SU-DHL-6 (cell line): ENCODE results near the gene RPH3AL.

Experiments used
- H2AFZ ChIP-seq: fragments of 200-600 bp; sonication (generic); 2 replicates; pipeline ENCODE4 v1.6.1; 2014; ENCODE audit warnings: low read depth, mild to moderate bottlenecking, moderate library complexity, mixed read lengths, antibody characterized with exemption, low read length; ENCODE audit not compliant: severe bottlenecking
- H3F3A ChIP-seq: fragments of 200-600 bp; shearing (Covaris generic); 2 replicates; pipeline ENCODE4 v1.6.0; 2016; ENCODE audit warnings: antibody characterized with exemption, mild to moderate bottlenecking; ENCODE audit not compliant: insufficient read depth
- H3K27ac ChIP-seq: fragments of 200-600 bp; sonication (generic); 2 replicates; pipeline ENCODE4 v1.5.1; 2016; ENCODE audit warnings: low read depth, mild to moderate bottlenecking, low read length, moderate library complexity, mixed read lengths
- H3K27me3 ChIP-seq: fragments of 200-600 bp; sonication (generic), shearing (Covaris generic); 2 replicates; pipeline ENCODE4 v1.6.0; 2014; ENCODE audit warnings: mild to moderate bottlenecking, low read length
- H3K36me3 ChIP-seq: fragments of 200-600 bp; sonication (generic); 2 replicates; pipeline ENCODE4 v1.6.1; 2014; ENCODE audit warnings: mild to moderate bottlenecking, low read length, mixed read lengths
- H3K4me2 ChIP-seq: fragments of 300-600, 200-600 bp; shearing (Covaris generic), sonication (generic); 2 replicates; pipeline ENCODE4 v1.6.0; 2014; ENCODE audit warnings: low read length, low read depth, mild to moderate bottlenecking; ENCODE audit not compliant: poor library complexity, severe bottlenecking
- H3K4me3 ChIP-seq: fragments of 200-600 bp; sonication (generic); 2 replicates; pipeline ENCODE4 v1.5.1; 2014; ENCODE audit warnings: antibody characterized with exemption, low read length, mild to moderate bottlenecking, mixed read lengths; ENCODE audit not compliant: insufficient read depth, poor library complexity, severe bottlenecking
- H3K79me2 ChIP-seq: fragments of 200-600 bp; sonication (generic); 2 replicates; pipeline ENCODE4 v1.6.1; 2014; ENCODE audit warnings: mild to moderate bottlenecking, low read length, moderate library complexity; ENCODE audit not compliant: insufficient read depth
- H3K9ac ChIP-seq: fragments of 200-600 bp; sonication (generic); 2 replicates; pipeline ENCODE4 v1.7.0; 2014; ENCODE audit warnings: mild to moderate bottlenecking, low read length
- H3K9me2 ChIP-seq: fragments of 200-600 bp; sonication (generic); replicated peaks from 2 replicates; pipeline ENCODE4 v1.6.1; 2014; ENCODE audit warnings: low read length; ENCODE audit not compliant: insufficient read depth
- H3K9me3 ChIP-seq: fragments of 200-600 bp; sonication (generic); 2 replicates; pipeline ENCODE4 v1.6.1; 2014; ENCODE audit warnings: low read length, mixed read lengths; ENCODE audit not compliant: insufficient read depth
- H4K20me1 ChIP-seq: fragments of 200-600 bp; sonication (generic); 2 replicates; pipeline ENCODE4 v1.6.1; 2014; ENCODE audit warnings: low read depth, mild to moderate bottlenecking, antibody characterized with exemption, low read length, moderate library complexity, mixed read lengths
- EZH2phosphoT487 ChIP-seq: fragments of 200-600 bp; sonication (generic), shearing (Covaris generic); conservative IDR thresholded peaks from 2 replicates; pipeline ENCODE4 v1.6.1; 2018; ENCODE audit warnings: mild to moderate bottlenecking, antibody characterized with exemption, low read length, moderate library complexity, mixed read lengths
- TF ChIP-seq, protein P1 (sequence below): fragments of 200-600 bp; sonication (generic); IDR thresholded peaks from one replicate; pipeline ENCODE4 v1.5.1; 2017; ENCODE audit warnings: antibody characterized with exemption, mild to moderate bottlenecking, low read length, moderate library complexity; ENCODE audit not compliant: insufficient read depth, poor library complexity, severe bottlenecking

RPH3AL gene

GRCh38 chr17:252456-252855 is 100.2 kb downstream of the RPH3AL start:
- TF ChIP-seq, protein P1, sequence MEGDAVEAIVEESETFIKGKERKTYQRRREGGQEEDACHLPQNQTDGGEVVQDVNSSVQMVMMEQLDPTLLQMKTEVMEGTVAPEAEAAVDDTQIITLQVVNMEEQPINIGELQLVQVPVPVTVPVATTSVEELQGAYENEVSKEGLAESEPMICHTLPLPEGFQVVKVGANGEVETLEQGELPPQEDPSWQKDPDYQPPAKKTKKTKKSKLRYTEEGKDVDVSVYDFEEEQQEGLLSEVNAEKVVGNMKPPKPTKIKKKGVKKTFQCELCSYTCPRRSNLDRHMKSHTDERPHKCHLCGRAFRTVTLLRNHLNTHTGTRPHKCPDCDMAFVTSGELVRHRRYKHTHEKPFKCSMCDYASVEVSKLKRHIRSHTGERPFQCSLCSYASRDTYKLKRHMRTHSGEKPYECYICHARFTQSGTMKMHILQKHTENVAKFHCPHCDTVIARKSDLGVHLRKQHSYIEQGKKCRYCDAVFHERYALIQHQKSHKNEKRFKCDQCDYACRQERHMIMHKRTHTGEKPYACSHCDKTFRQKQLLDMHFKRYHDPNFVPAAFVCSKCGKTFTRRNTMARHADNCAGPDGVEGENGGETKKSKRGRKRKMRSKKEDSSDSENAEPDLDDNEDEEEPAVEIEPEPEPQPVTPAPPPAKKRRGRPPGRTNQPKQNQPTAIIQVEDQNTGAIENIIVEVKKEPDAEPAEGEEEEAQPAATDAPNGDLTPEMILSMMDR = no peak
- no peak for TF ChIP-seq EZH2phosphoT487
- Histone ChIP-seq H3F3A (no peaks in the 10 kb centered on the region), H3K4me2 (no peak overlapping the region), H3K9ac (no peak overlapping the region), H4K20me1 (no peaks in the 10 kb centered on the region), H3K27ac (no peak overlapping the region), H2AFZ (no peak overlapping the region), H3K79me2 (no peaks in the 10 kb centered on the region), H3K9me2 (no peaks in the 10 kb centered on the region), H3K27me3 (no peaks in the 10 kb centered on the region), H3K9me3 (no peaks in the 10 kb centered on the region), H3K4me3 (no peak overlapping the region), H3K36me3 (no peaks in the 10 kb centered on the region)

- TF ChIP-seq EZH2phosphoT487 = no peak
- TF ChIP-seq, protein P1 = no peak
- Histone ChIP-seq H4K20me1 (no peaks in the 10 kb centered on the region), H3K27me3 (no peaks in the 10 kb centered on the region)
These were observed 101.1 kb downstream of the RPH3AL start for GRCh38 chr17:251531-251930.

GRCh38 chr17:250487-251300 is 101.9 kb downstream of the RPH3AL start:
- no peak overlapping the region for H2AFZ ChIP-seq
- no peaks in the 10 kb centered on the region for H3K36me3 ChIP-seq
- H4K20me1 ChIP-seq = no peaks in the 10 kb centered on the region
- no peaks in the 10 kb centered on the region for H3K9me3 ChIP-seq
- no peaks in the 10 kb centered on the region for H3F3A ChIP-seq
- no peaks in the 10 kb centered on the region for H3K27me3 ChIP-seq
- no peak overlapping the region for H3K27ac ChIP-seq
- TF ChIP-seq, protein P1 = no peak
- TF ChIP-seq EZH2phosphoT487 = no peak
- H3K9ac ChIP-seq = no peak overlapping the region
- no peaks in the 10 kb centered on the region for H3K79me2 ChIP-seq
- H3K9me2 ChIP-seq = no peaks in the 10 kb centered on the region
- no peak overlapping the region for H3K4me2 ChIP-seq
- H3K4me3 ChIP-seq = no peak overlapping the region

More at GRCh38 chr17:251531-251930, 101.1 kb downstream of the RPH3AL start:
- Histone ChIP-seq H3K9me2 (no peaks in the 10 kb centered on the region), H3K9me3 (no peaks in the 10 kb centered on the region), H3K36me3 (no peaks in the 10 kb centered on the region), H3K27ac (no peak overlapping the region), H2AFZ (no peak overlapping the region), H3K4me3 (no peak overlapping the region), H3K4me2 (no peak overlapping the region), H3K79me2 (no peaks in the 10 kb centered on the region), H3K9ac (no peak overlapping the region), H3F3A (no peaks in the 10 kb centered on the region)
